GM18508 (cell line): ENCODE measurements around the gene GIMAP8.

ENCODE experiments used
- ATAC-seq: cut with Tn5 transposase; IDR thresholded peaks from one replicate; pipeline ENCODE4 v1.9.1; 2021; ENCODE audit warnings: moderate number of reproducible peaks; ENCODE audit not compliant: insufficient read depth, unreplicated experiment

GIMAP8 gene

DNA sequence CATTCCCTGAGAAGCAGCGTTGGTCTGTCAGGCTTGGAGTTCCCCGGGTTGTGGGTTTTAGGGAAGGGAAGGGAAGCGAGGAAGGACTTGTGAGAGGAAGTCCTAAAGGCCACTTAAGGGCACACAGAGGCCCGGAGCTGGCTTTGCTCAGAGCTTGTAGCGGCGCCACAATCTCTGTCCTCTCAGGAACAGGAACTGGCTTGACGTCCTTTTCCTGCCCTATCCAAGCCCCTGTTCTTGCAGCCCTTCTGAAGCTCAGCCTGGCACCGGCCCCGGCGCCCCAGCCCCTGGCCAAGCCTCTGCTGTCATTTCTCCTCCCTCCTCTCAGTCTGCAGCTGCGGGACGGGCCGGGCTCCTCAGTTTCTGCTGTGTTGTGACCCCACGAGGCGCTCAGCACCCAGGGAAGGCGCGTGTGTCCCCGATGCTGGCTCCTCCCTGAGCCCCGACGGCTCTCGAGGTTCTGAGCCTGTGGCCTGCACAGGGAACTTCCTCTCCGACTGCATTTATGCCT lies at the start of gene GIMAP8:
Gene GIMAP8 (plus strand): TSS at position 140 of the 511 bp plus-strand sequence. CDS start 16,069 bp downstream, outside the sequence.
- ATAC-seq, result no peak

DNA sequence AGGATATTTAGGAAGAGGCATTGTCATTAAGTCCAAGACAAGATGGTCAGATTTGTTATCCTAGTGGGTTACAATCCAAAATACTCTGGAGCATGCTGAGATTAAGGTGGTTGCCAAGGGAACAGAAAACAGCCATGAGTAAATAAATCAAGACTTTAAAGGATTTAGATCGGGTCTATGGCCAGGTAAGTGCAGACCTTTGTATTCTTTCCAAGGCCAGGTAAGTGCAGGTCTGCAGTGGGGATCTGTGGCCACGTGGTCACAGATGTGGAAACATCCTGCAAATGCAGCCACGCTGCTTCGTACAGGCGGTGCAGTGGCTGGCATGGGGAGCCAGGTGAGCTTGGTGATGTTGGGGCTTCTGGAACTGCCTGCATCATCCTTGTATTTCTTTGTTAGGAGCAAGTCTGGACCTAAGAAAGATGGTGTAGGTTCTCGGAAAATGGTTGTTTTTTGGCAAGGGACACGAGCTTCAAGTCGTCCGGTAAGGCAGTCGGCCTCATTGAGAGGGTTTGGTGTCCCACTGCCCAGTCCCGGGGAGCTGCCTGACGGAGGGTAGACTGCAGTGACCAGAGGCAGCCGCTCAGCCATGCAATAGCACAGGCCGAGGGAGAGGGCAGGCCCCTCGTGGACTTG lies 49.5 kb upstream of the GIMAP8 start:
- ATAC-seq, result no peak

DNA sequence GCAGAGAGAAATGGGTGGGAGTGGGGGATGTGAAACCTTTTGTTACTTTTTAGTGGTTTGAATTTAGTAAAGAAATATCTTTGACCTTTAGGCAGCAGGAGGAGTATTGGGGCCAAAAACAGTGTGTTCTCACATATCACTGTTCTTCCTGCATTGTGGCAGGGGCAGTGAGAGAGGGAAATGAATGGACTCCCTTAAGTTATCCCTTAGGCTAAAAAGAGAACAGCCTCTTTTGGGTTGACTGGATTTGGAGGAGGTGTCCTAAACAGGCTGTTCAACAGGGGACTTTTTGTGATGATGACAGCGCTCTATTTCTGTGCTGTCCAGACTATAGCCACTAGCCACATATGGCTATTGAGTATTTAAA lies 49.0 kb upstream of the GIMAP8 start:
- no peak for ATAC-seq

DNA sequence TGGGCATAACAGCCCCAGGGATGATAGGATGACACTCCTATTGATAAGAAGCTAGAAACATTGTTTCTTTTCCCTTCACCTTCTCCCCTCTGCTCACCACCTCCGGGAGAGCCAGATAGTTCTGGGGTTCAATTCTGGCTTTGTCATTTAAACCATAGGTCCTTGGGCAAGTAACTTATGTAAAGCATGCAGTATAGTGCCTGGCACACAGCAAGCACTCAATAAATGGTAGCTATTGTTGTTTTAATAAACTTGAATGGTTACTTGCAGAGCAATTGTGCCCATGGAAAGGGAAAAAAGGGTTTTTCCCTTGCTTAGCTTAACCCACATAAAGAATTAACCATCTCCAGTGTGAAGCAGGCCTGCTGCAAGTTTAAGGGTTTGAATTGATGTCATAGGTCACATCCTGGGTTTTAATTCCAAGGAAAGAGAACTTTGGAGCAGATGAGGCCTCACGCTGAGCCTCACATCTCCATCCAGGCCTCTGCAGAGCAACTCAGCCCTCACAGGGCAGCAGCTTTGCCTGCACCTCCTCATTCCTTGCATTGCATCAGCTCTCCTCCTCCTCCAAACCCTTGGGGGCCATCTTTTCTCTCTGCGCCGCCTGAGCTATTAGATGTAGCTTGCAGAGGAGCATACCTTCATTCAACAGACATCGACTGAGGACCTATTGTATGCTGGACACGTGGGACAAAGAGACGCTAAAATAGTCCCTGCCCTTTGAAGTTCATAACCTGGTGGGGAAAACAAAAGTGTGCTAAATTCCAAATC lies 48.4 kb upstream of the GIMAP8 start:
- no peak for ATAC-seq

DNA sequence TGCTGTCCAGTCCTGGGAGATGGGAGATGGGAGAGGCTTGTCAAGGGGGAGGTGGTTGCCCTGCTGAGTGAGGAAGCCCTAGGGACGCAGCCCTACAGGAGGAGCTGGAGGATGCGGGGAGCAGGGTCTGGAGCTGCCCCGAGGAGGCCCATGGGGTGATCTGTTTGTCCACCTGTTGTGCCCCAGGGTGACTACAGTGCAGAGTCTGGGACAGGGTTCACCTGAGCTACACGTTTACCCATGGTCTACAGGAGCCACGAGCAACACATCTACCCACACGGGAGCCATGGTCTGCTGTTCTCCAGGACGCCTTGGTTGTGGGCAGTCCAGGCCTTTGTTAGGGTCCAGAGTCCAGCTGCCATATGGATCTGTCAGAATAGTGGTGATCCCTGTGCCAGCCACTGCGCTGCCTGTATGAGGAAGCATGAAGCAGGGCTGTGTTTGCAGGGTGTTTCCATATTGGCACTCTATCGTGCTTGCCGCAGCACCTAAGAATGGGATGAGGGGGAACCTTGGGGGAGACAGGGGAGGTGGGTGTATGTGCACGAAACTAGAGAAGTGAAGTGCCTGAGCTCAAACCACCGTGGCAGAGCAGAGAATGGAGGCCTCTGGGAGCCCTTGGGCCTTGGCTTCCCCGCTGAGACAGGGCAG lies 47.6 kb upstream of the GIMAP8 start:
- no peak for ATAC-seq

DNA sequence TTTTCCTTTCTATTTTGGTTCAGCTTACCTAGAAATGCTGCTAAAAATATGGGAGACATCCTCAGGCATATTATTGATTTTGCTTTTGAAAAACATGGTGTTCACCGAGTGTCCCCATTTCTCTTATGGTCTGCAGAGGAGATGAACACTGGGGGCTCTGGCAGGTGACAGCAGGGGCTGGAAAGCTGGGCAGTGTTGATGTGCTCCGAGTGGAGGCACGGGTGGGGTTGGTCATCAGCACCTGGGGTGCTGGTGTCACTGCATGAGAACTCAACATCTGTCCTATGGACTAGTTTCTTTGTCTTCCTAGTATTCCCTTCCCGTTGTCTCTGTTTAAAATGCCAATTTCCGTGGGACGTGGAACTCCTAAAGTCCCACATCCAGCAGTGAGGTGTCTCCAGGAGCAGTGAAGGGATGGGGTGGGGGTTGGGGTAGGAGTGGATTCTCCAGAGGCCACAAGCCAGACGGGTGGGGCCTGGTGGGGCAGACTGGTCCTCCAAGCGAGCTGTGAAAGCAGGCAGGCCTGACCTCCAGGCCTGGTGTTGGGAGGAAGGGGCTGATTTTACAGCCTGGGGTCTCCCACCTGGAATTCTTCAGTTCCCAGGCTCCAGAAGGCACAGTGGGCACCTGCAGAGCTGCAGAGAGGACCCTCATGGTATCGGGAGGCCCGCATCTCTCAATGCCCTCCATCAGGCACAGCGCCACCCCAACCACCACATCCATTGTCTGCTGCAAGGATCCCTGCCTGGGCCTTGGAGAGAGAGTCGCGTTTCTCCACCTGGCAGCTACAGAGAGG lies 46.9 kb upstream of the GIMAP8 start:
- no peak for ATAC-seq

DNA sequence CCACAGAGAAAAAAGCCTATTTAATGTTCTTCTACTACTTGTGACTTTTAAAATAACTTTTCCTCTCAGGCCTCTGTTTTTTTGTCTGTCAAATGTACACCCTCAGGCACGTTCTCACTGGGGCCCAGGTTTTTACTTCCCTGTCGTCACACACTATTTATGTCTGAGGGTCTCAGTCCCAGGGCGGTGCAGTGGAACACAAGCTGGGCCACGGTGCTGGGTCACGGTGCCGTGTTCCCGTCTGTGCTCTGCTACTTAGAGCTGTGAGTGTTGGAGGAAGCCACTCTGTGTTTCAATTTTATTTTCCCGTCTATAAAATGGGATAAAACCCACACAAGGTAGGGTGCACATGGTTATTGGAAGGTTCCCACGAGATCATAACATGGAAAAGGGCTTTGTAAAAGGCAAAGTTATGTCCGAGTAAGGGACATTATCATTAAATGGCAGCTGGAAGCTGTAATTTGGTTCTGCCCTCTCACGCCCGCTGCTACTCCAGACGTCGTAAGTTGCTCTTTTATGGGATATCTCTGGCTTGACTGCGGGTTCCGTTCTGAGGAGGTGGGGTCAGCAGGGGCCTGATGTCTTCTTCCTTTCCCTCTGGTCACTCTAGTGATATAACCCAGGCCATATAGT lies 46.1 kb upstream of the GIMAP8 start:
- no peak for ATAC-seq

DNA sequence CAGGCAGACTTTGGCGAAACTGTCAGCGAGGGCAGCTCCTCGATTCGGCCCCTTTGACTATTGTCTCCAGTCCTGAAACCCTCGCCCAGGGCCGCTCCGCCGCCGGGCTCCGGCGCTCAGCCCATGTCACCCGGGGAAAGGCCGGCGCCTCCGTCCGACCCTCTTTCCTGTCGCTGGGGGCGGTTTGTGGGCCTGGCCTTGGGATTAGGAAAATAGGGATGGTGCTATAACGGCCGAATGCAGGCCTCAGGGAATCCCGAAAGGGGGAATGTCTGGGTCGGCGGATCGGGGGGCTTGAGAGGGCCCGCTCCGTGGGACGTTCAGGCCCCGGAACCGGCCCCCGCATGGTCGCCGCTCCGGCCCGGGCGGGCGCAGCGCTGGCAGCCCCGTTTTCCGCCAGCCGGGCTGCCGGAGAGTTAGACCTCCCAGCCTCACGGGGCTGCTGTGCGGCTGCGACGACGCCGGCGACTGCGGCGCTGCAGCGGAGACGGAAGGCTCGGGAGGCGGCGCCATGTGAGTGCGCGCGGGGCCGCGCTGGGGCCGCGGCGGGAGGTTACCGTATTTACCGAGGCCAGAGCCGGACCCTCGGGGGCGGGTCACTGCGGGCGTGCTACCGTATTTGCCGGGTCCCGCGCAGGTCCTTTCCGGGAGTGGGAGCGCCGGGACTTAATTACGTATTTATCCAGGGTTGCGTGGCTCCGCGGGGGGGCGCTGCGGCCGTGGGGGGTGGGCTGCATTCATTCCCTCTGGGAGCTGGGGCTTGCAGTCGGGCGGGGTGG lies 45.4 kb upstream of the GIMAP8 start:
- ATAC-seq, result no peak

DNA sequence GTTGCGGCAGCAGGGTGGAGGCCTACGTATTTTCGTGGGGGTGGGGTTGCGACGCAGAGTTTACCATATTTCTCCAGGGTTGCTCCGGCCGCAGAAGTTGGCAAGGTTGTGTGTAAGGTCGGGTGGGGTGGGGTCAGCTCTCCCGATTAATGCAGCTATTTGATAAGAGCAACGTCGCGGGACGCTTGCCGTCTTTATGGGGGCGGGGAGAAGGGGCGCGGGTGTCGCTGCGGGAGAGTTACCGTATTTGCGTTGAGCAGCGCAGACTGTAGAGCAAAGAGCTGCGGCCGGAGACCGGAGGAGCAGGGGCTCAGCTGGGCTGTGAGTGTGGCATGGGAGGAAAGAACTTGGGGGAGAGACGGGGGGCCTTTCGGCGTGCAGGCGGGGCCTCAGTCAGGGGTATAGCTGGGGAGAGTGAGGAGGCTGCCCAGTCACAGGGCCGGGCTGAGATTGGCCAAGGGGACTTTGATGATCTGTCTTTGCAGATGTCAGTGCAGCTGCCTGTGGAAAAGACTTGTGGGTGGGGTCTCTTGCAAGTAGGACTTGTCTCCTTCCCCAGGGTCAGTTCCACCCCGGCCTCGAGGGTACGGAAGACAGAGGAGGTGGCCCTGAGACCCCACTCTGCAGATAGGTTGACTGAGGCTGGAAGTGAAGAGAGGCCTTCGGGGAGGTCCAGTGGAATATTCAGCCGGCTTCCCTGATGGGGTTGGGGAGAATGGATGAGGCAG lies 44.7 kb upstream of the GIMAP8 start:
- ATAC-seq, result no peak

DNA sequence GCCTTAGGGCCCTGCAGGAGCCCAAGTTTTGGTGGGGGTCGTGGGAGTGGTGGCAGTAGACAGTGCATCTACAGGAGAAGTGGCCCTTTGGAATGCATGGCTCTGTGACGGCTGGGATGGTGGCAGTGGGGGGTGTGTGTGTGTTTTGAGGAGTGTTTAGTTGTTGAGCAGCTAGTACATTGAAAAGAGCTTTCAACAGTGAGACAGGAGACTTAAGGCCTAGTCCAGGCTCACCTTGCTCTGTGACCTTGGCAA lies 44.2 kb upstream of the GIMAP8 start:
- no peak for ATAC-seq

DNA sequence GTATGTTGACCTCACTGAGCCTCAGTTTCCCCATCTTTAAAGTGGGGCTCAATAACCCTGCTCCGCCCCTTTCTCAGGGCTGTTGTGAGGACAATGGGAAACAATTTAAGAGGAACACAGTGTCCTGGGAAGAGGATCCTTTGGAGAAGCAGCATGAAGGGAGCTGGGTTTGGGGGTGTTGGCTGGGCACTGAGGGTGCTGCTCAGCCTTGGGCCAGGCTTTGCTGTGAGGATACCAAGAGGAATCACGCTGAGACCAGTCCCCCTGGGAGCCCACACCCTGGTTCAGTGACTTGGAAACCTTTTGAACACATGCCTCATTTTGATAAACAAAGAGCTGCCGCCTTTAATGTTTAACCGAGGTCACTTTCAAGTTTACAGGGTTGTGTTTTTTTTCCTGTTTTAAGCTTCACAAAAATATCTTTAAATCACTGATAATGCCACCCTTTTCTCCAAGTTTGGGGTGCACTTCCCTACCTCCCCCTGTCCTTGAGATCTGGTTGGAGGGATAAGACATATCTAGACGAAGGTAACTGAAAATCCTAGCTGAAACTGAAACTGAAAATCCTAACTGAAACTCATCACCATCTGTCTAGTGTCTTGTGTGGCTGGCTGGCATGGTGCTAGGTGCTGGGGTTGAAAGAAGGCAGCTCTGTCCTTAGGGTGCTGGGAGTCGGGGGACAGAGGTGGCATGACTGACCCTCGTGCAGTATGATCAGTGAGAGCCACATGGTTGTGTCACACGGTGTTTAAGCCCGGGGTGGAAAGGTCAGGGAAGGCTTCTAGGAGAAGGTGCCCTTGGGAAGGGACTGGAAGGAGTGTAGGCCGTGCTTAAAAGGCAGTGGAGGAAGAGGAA lies 43.6 kb upstream of the GIMAP8 start:
- peak; percentile 61 for ATAC-seq

DNA sequence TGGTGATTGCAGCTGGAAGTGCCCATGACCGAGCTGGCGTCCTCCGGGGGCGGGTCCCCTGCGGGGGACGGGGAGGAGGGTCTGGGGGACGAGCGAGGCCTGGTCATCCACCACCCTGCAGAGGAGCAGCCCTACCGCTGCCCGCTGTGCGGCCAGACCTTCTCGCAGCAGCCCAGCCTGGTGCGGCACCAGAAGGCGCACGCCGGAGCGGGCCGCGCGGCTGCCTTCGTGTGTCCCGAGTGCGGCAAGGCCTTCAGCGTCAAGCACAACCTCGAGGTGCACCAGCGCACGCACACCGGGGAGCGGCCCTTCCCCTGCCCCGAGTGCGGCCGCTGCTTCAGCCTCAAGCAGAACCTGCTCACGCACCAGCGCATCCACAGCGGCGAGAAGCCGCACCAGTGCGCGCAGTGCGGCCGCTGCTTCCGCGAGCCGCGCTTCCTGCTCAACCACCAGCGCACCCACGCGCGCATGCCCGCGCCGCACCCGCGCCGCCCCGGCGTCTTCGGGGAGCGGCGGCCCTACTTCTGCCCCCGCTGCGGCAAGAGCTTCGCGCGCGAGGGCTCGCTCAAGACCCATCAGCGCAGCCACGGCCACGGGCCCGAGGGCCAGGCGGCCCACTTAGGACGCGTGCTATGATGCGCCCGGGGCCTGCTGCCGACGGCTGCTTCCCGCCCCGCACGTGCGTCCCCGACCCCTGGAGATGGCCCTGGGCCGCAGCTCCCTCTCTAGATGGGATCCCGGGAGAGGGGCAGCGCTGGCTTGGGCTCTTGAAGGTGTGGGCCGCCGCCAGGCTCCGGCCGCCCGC lies 42.6 kb upstream of the GIMAP8 start:
- no peak for ATAC-seq

DNA sequence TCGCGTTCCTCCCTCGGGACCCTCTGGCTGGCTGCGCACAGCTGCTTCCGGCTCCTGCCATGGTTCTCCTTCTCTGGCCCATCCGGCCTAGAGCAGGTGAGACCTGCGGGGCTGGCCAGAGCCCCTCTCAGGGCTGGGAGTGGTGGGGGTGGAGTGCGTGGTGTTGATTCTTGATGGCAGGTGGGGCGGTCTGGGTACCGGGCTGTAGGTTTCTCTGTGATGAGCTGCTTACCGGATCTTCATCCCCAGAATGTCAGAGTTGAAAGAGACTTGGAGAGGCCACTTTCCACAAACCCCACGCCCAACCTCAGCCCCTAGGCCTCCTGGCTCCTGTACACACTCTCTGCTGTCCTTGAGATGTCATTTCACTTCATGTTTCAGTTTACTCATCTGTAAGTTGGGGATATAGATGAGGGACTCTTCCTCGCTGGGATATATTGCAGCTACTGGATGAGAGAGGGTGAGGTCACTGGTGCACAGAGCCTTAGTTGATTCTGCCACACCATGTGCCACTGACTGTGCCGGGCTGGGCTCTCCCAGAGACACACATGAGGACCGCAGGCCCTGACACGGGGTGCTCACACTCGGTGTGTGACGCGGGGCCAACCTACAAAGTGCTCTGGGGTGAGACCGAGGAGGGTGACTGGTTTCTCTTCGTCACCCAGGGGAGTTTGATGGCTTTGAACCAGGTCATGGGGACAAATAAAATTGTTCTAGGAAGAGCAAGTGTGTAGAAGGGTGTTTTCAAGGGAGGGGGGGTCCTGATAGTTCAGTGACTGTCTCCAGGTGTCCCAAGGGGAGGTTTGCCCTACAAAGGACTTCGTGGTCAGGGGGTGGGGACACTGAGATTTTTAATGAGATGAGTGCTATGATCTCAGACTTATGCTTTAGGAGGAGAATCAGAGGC lies 41.8 kb upstream of the GIMAP8 start:
- no peak for ATAC-seq

DNA sequence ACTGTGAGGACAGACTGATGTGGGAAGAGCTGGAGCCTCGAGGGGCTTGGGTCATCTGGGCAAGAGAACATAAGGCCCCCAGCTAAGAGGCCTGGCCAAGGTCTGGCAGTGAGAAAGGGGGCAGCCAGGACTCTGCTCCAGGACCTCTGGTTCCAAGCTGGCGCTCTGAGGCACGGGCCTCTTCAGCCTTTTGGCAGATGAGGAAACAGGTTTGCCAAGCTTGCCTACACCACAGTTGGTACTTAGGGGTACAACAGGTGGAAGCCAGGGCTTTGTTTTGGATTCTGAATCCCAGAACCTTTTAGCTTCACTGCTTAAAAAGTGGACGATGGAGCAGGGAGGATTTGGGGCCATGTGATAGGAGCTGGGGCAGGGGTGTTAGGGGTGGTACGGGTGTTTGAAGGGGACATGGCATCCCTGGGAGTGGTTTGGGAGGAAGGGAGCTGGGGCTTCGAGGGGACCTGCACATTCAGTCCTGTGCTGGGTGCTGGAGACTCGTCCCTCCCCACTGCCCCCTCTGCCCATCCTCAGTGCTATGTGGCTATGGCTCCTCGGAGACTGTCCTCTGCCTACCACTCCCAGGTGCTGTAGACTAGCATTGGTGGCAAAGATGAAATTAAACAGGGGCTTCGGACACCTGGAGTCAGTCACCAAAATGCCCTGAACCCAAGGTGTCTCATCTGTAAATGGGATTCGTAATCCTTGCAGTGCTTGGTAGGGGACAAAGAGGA lies 41.0 kb upstream of the GIMAP8 start:
- no peak for ATAC-seq

DNA sequence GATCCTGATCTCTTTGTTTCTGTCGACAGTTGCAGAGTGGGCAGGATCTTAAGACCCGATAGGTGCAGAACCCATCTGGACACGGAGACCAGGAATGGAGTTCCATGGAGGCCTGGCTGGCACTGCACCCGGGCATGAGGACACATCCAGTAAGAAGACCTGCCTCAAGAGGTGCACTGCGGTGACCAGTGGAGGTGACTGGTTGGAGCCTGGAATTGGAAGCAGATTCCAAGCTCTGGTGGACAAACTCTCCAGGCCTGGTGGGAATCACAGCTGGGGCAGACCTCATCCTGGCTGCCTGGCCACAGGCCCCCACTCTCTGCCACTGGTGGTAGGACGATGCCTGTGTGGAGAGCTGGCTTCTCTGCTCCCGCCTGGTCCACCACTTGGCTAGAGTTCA lies 40.3 kb upstream of the GIMAP8 start:
- ATAC-seq, result no peak
